OCI-LY3 (cell line): ENCODE measurements around the gene ANKFN1.

ENCODE experiments used
- CTCF ChIP-seq: fragments of 200-600, 300-600 bp; sonication (generic); IDR thresholded peaks from 2 replicates; pipeline ENCODE4 v1.5.1; 2014; ENCODE audit warnings: antibody characterized with exemption, low read length, low read depth
- EZH2phosphoT487 ChIP-seq: fragments of 200-600 bp; shearing (Covaris generic); IDR thresholded peaks from 2 replicates; pipeline ENCODE4 v1.6.1; 2018; ENCODE audit warnings: antibody characterized with exemption, mixed run types, low read depth

- TF ChIP-seq CTCF (no peak), EZH2phosphoT487 (no peak)
Measured at GRCh38 chr17:56257075-56257474, 103.8 kb downstream of the ANKFN1 start.
